Stimulated activated CD4-positive, alpha-beta T cell treated with anti-CD3 and anti-CD28 coated beads, Interleukin-15, amount 100 ng/mL, for 48 hours (primary cell): Measurements from ENCODE around the gene ZMYND8.
"Not testable (repeated sequence)": the region's sequence is repeated elsewhere in the genome, so short reads cannot be mapped to it uniquely, and the experiment has no call there.

Experiments used
- DNase-seq, 2 donors: peaks; one replicate each; pipeline ENCODE4 v3.0.0-alpha.2; 2020; ENCODE audit warnings: low read depth in 2 of 2

The ZMYND8 gene

DNA sequence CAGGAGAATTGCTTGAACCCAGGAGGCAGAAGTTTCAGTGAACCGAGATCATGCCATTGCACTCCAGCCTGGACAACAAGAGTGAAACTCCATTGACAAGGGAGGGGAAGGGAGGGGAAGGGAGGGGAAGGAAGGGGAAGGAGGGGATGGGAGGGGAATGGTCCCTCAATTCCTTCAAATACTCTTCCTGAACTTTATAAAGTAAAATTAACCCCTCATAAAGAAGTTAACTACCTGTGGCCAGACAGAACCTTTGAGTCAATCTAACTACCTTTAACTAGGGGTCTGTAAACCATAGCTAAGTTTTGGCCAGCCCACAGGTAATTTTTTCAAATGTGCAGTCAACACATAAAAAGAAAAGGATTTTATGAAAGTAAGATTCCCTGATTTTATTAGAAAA lies 131.0 kb downstream of the ZMYND8 start:
- DNase-seq: no peak

DNA sequence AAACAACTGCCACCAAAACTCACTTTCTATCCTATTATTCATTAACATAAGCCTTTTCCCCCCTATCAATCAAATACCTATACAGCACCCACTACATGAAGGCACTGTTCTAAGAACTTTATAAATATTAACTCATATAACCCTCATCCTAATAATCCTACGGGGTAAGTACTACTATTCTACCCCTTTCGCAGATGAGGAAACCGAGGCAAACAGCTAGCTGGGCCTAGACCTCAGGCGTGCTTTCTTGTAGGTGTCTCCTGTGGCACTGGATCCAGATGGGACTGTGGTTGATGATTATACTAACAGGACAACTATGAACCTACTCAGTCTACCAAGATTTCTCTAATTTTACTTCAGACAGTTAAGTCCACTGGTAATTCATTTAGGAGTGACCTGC lies 131.6 kb downstream of the ZMYND8 start:
- DNase-seq: no peak

DNA sequence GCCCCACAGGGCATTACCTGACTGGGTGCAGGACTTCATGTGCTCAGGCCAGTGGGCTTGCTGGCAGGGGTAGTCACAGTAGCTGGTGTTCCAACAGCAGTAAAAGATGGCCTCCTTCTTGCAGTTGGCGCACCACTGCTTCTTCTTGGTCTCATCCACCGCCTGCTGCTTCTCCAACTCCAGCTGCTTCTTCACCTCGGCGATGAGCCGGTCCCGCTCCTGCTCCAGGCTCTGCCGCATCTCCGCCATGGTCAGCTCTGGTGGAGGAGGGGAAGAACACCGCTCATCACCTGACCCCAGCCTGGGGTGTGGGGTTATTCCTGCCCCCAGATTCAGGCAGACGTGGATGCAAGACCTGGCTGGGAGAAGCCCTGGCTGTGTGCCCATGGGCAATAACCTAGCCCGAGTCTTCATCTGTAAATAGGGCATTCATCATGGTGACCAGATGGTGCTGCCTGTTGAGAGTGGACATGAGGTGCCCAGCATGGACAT lies 132.2 kb downstream of the ZMYND8 start:
- no peak for DNase-seq

DNA sequence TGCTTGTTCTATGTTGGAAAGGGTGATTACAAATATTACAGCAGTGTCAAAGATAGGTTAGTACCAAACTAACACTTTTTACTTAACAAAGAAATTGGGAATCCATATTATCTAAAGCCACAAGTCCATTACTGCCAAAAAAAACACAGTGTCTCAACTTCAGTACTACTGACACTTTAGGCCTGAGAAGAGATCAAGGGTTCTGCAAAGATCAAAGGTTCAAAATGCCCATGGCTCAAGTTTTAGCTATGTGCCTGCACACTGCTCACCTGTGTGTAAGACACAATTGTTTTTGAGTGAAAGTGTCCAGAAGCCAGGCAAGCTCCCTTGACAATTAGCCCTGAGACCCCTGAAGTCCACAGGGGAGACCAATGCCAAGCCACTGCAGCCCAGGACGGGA lies 132.6 kb downstream of the ZMYND8 start:
- DNase-seq: no peak

DNA sequence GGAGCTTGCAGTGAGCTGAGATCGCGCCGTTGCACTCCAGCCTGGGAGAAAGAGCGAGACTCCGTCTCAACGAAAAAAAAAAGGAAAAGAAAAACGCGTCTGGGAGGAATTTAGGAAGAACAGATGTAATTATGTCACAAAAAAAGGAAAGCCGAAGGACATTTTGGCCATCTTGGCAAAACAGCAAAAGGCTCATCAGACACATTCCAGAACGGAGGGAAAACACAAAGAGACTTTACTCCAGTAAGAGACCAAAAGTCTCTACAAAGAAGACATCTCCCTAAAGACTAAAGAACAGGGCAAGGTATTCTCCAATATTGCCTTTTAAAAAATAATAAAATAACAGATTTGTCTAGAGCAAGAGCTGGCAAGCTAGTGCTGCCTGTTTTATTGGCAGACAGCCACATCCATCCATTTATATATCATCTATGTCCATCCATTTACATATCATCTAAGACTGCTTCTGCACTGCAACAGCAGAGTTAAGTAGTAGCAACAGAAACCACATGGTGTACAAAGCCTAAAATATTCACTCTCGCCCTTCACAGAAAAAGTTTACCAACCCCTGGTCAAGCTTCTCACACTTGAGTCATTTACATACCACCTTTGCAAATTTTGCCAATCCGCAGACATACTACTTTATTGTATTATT lies 133.9 kb downstream of the ZMYND8 start:
- DNase-seq: no peak

DNA sequence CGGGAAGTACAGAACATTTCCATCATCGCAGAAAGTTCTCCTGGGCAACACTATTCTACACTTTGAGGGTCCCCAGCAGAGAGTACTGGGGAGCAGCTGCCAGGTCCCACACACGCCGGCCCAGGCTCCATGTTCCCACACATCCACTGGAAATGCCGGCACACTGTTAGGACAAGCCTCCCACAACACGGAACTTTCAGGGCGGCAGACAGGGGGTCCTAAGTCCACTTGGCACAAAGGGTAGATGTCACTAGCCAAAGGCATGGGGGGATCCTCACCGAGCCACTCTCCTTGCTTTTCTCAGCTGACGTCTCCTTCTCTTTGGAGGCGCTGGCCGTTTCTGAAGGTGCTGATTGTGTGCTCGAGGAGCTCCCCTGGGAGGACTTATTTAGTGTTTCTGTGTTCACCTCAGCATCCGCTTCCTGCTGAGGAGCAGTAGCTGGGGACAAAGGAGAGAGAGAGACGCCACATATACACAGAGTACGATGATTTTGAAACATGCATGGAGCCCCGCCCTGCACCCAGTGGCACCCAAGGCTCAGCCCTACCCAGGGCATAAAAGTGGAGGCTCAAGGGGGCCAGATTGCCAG lies 135.4 kb downstream of the ZMYND8 start:
- no peak for DNase-seq

DNA sequence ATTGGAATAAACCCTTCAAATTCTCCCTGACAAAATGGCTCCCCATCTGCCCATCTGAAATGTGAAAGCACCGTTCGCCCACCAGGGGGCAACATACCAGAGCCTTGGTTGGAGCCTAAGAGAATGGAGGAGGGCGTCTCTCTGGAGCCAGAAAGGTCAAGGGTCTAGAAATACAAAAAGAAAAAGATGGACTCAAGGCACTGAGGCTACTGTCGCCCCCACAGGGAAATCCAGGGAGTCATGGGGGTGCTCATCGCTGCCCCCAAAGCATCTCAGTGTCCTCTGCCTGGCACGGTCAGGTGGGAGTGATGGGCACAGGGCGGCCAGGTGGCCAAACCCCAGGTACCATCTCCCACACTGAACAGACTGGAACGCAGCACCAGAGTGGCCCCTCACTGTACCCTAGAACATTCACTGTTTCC lies 136.3 kb downstream of the ZMYND8 start:
- peak; percentile 32 to 36 for DNase-seq

DNA sequence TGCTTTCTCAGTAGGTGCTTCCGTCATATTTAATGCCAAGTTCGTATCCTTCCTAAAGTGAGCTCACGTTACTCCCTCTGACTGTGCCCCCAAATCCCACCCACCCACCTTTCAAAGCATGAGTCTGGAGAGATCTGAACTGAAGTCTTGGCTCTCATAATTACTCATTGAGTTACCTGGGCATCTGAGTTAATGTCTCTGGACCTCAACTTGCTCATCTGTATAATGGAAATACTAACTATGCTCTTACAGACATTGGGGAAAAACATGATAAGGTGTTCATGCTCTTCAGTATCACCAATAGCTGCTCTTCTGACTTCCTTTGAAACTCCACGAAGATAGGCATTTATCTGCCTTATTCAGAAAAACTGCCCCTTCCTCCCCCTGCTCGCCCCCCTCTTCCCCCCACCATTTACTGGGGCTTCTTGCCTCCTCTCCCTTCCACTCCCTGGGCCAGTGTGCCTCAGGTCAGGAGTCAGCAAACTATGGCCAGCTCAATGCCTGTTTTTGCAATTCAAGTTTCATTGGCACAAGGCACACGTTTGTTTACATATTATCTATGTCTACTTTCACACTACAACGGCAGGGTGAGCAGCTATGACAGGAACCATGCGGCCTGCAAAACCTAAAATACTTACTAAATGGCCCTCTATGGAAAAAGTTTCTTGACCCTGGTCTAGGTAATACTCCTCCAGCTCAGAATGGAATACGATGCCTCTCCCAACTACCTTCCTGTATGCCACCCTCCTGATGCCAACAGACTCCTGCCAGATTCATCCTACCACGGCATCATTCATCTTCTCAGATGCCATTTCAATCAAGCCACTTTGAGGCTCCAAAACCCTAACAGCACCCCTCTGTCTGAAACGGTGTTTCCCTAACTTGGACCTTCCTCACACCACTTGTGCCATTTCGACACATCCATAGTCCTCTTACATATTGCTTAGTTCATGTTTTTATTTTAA lies 138.7 kb downstream of the ZMYND8 start:
- no peak for DNase-seq

DNA sequence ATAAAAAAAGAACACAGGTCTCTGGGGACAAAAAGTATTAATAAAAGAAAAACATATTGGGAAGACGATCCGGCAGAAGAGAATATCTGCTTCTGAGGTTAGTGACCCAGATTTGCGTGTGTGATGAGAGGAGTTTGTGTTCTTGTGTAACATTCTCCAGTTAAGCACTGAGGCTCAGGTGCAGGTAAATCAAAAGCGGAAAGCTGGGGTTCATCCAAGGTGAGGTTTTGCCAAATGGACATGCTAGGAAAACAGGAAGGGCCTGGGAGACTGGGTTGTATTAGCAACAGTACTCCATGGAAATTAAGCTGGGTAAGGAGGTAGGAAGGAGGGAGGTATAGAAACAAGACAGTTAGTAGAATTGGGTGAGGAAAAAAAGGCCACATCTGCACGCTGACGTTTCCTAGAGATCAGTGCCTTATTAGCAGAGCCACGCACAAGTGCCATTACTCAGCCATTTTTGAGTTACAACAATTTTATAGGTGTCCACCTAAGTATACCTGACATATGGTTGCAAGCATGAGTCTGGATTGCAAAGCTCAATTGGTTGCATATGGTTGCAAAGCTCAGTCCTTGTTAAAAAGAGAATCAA lies 139.6 kb downstream of the ZMYND8 start:
- DNase-seq: no peak

DNA sequence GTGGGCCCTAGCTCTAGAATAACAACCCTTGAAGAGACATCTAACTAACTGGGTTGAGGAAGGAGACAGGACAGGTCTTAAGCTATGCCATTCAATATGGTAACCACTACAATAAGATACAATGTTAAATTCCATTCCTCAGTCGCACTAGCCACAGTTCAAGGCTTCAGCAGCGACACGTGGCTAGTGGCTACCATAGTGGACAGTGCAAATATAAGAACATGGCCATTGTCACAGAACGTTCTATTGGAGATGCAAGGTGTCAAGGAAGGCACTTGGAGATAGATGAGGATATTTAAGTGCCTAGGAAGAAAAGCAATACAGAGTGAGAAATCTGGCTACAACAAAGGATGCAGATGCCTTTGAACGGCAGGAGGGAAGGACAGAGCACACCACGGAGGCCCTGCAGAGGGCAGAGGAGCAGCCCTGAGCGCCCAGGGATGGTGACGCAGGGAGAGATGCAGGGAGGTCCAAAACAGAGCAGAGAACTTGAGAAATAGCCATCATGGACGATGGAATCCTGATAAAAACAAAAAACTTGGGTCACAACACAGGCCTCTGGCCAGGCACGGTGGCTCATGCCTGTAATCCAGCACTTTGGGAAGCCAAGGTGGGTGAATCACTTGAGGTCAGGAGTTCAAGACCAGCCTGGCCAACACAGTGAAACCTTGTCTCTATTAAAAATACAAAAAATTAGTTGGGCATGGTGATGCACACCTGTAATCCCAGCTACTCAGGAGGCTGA lies 140.7 kb downstream of the ZMYND8 start:
- no peak for DNase-seq

DNA sequence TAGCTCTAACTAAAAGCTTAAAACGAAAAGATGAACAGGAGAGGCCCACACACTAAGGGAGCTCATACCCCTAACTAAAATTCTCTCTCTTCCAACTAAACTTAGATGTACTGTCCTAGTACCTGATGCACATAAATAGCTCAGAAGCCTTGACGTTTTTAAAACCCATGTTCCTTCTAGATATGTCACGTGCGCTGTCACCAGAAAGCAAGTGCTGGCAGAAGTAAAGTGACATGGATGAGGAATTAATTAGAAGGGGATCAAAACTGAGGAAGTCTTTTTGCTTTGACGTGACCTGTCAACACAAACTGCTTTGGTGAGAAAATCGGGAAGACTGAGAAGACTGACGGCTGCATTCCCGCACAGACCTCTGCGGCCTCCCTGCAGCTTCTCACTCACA lies 142.5 kb downstream of the ZMYND8 start:
- no peak for DNase-seq

DNA sequence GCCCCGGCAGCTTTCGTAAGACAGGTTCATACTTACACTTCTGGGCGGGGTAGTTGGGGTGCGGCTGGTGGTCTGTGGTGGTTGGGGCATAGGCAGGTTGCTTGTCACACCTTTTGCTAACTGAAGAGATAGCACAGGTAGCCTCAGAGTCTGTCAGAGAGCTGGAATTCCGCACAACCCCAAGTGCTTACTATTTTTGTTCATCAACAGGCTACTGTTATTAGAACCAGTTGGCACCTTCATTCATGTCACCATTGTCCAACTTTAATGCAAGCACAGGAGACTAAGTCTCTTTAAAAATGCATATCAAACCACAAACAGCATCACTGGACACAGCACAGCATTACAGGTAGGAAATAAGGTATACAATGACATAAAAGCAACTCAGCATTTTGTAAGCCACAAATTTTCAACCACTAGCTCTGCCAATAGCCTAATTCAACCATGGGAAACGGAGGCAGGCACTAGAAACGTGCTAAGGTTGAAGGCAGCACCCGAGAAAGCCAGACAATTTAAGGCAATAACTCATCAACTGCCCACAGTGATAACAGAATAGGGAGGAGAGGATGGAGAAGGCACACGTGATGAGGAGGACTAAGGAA lies 143.8 kb downstream of the ZMYND8 start:
- DNase-seq: no peak

DNA sequence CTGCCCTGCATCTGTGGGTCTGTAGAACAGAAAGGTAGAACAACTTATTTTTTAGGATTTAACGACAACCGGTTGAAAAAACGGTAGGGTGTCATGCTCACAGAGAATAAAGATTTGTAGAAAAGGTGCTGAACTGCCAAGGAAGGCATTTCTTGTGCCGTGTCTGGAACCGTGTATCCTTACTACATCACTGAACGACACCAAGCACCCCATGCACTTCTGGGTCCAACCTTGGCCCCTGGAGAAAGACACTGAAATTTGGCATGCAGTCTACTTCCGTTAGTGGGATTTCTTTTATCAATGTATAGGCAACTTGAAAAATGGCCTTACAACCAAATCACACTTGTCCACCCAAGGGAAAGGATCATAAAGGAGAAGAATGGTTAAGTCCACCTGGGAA lies 145.5 kb downstream of the ZMYND8 start:
- no peak for DNase-seq

DNA sequence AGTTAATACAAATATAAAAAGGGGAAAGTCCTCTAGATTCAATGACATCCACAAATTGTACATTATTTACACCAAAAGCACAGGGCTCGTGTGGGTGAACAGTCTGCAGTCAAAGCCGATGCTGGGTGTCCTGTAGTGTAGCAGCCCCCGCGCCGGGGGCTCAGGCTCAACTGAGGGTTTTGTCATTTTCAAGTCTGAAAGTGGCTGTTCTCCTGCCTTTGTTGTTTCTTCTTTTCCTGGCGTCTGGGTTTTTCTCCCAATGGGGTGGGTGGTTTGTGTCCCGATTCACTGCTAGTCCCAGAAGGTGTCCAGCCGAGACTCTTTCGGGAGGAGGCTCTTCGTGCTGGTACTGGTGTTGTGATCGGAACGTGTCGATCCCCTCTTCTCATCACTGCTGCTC lies 146.0 kb downstream of the ZMYND8 start:
- no peak for DNase-seq

DNA sequence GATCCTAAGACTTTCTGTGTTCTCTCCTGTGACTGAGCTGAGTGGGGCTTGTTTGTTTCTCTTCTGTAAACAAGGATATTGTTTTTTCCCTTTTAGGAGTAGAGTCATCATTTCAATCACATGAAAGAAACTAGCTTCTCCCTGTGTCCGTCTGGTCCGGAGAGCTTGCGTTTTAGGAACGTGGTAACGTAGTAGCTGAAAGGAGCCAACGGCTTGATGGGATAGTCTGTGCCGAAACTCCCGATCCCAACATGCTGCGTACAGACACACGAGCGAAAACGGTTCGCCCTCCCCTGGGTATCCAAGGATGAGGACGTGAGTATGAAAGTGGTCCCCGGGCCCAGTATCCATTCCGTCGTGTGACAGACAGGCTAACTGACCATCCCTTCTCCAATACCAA lies 146.5 kb downstream of the ZMYND8 start:
- no peak for DNase-seq

DNA sequence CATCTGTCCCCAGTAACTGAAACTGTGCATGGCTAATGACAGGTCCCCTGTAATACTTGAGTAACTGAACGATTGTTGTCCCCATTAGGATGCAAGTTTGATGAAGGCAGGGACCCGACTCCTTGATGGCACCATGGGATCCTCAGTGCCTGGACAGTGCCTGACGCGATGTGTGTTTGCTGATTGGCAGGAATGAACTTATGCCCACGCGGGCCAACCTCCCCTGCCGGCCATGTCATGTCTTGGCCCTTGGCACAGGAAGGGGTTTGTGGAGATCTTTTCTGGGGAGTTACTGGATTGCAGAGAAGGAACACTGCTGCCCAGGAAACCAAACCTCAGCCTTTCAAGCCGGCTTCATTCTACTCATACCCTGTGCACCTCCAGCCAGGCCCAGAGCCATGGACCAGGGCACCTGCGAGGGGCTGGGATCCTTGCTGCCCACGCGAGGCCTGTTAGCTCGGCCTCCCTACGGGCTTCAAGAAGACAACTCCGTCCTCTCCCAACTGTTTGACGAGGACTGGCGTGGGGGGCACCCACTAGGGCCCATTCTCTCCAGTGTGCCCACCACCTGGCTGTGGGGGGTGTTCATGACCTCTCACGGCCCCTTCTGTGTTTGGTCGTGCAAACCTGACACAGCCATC lies 147.8 kb downstream of the ZMYND8 start:
- DNase-seq: no peak

DNA sequence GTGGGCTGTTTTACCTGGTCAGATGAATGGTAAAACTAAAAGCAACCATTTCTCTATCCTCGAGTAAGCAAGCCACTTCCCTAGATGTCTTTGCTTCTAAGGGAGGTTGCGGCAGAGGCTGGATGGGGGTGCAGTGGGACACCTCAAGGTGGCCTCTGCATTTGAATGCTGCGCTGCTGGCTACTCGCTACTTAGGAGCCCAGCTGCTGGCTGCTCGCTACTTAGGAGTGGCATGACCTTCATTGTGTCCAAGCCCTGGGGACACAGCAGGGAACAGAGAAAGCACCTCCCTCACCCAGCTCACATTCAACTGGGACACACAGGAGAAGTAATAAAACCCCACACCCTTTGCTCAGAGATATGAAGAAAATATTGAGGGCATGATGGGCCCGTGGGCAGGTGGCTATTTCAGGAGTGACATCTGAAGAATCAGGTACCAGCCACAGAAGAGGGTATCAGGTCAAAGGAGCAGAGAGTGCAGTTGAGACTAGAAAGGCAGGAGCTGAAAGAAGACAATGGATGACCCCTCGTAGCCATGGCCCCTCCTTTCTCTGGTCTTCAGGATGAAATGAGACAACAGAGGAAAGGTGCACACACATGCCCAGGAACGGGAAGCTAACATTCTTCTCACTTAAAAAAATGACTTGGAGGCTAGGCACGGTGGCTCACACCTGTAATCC lies 149.4 kb downstream of the ZMYND8 start:
- no peak for DNase-seq

DNA sequence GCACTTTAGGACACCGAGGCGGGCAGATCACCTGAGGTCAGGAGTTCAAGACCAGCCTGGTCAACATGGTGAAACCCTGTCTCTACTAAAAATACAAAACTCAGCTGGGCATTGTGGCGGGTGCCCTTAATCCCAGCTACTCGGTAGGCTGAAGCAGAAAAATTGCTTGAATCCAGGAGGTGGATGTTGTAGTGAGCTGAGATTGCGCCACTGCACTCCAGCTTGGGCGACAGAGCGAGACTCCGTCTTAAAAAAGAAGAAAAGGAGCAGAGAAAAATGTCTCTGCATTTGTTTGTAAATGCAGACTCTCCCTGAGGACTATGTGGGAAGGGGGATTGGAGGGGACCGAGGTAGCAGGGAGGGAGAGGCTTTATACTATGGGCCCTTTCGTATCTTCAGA lies 149.9 kb downstream of the ZMYND8 start:
- DNase-seq: not testable (repeated sequence)

DNA sequence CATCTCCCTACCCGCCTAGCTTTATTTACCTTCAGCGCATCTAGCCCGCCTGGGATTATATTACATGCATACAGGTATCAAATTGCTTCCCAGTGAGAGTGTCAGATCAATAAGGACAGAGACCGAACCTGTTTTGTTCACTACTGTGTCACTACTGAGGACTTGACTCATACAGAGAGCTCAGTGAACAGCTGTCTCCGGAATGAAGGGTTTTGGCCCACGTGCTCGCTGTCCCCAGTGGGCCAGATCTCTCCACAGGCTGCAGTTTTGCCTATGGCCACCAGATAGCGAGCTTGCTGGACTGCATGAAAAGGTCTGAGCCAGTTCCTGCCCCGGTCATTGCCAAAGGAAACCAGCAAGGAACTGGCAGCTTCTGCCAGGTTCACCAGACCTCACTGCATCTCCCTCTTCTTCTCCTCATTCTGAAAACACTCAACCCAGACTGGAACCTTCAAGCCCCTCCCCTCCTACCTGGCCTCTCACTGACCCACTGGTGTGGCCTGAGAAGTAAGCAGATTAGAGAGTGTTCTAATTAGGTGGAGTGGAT lies 150.8 kb downstream of the ZMYND8 start:
- DNase-seq: peak in 1 of 2 donors; percentile 50

DNA sequence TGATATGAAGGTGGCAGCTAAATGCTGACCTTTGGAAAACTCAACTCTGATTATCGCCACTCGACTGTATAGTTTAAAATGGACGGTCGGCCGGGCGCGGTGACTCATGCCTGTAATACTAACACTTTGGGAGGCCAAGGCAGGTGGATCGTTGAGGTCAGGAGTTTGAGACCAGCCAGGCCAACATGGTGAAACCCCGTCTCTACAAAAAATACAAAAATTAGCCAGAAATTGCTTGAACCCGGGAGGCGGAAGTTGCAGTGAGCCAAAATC lies 151.7 kb downstream of the ZMYND8 start:
- DNase-seq: not testable (repeated sequence)
